Aortic smooth muscle cell (primary cell): ENCODE measurements around the gene MEGF10. TPM values are rescaled to one million over a fixed set of nuclear protein-coding genes. Genes with fewer than 3 reads are reported as not detected.

Source experiments
- total RNA-seq: library from RNA; depleted of rRNA; stranded (reverse); fragments of >200 nt; gene quantifications from 2 replicates; pipeline ENCODE4 v1.2.3, GENCODE V29; 2014

MEGF10 gene
- 0.06 and 0.13 TPM in 2 replicates for total RNA-seq

DNA sequence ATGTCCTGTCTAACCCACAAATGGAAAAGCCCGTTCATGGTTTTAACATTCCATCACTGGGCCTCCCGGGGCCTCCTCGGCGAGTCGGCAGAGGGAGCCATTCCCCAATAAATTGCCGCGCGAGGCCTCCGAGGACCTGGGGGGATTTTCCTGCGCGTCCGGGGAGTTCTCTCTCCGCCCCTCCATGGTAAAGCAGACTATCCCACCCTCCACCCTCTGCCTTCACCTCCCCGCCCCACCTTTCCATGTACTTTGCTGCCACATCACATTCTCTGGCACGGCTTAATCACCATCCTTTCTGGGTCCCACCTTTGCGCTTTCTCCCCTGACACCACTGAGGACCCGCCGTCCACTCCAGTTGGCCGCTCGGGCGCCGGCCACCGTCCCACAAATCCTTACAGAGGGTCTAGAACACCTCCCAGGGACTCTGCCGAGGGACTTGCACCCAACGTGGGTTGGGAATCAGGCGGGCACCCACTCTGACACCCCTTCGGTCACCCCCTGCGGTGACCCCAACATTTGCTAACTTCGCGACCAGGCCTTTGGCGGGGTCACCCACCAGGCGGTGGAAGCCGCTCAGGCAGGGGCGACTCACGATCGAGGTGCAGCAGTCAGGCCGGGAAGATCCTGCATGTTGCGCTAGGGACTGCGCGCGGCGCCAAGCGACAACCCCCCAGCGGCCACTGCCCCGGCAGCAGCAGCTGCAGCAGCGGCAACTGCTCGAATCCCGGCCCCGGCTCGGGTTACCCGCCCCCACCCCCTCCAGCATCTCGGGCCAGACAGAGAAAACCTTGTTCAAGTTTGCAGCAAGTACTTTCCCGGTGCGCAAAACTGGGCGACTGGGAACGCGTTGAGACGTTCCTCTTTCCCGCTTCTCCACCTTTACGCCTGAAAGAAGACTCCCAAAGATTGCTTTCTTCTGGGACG, at the start of gene MEGF10:
MEGF10 (plus strand) TSS at position 778 of the 927 bp plus-strand sequence. CDS start 40,513 bp downstream, outside the sequence.

Other genes starting within 250 kb of the MEGF10 start
- 2.0 TPM in 2 replicates for gene C5orf63, start 217.3 kb upstream of the MEGF10 start, total RNA-seq
- 55.0 and 79.1 TPM in 2 replicates for gene PRRC1, start 226.8 kb downstream of the MEGF10 start, total RNA-seq